OCI-LY1 (cell line): Measurements from ENCODE around the gene KDM4F.

Source experiments
- H2AFZ ChIP-seq: fragments of 200-600 bp; sonication (generic), shearing (Covaris generic); 2 replicates; pipeline ENCODE4 v1.6.0; 2014; ENCODE audit warnings: antibody characterized with exemption, mild to moderate bottlenecking, low read length
- H3F3A ChIP-seq: fragments of 200-600 bp; sonication (generic), shearing (Covaris generic); 2 replicates; pipeline ENCODE4 v1.6.0; 2014; ENCODE audit warnings: mild to moderate bottlenecking, antibody characterized with exemption, low read length, moderate library complexity; ENCODE audit not compliant: insufficient read depth
- H3K27ac ChIP-seq: fragments of 200-600 bp; sonication (generic); 2 replicates; pipeline ENCODE4 v1.5.1; 2014; ENCODE audit warnings: low read length, mixed run types, mild to moderate bottlenecking, low read depth; ENCODE audit not compliant: poor library complexity, severe bottlenecking
- H3K27me3 ChIP-seq: fragments of 200-600 bp; sonication (generic); 2 replicates; pipeline ENCODE4 v1.6.0; 2014; ENCODE audit warnings: antibody characterized with exemption, mild to moderate bottlenecking, low read length, moderate library complexity; ENCODE audit not compliant: insufficient read depth
- H3K36me3 ChIP-seq: fragments of 200-600 bp; sonication (generic); 2 replicates; pipeline ENCODE4 v1.6.1; 2014; ENCODE audit warnings: mild to moderate bottlenecking, antibody characterized with exemption, low read length, moderate library complexity, mixed read lengths; ENCODE audit not compliant: insufficient read depth
- H3K4me1 ChIP-seq: fragments of 200-600 bp; sonication (generic); 2 replicates; pipeline ENCODE4 v1.5.1; 2014; ENCODE audit warnings: mild to moderate bottlenecking, low read length, moderate library complexity; ENCODE audit not compliant: insufficient read depth, severe bottlenecking
- H3K4me2 ChIP-seq: fragments of 200-600 bp; sonication (generic), shearing (Covaris generic); 2 replicates; pipeline ENCODE4 v1.6.1; 2014; ENCODE audit warnings: low read length
- H3K4me3 ChIP-seq: fragments of 200-600 bp; sonication (generic); 2 replicates; pipeline ENCODE4 v1.5.1; 2014; ENCODE audit warnings: low read length, low read depth, mild to moderate bottlenecking, mixed read lengths; ENCODE audit not compliant: poor library complexity, severe bottlenecking
- H3K79me2 ChIP-seq: fragments of 200-600 bp; shearing (Covaris generic); 2 replicates; pipeline ENCODE4 v1.6.1; 2016; ENCODE audit warnings: mixed run types, low read length, mixed read lengths; ENCODE audit not compliant: insufficient read depth
- H3K9ac ChIP-seq: fragments of 200-600 bp; sonication (generic), shearing (Covaris generic); 2 replicates; pipeline ENCODE4 v1.6.1; 2014; ENCODE audit warnings: mild to moderate bottlenecking, low read length, mixed read lengths
- H3K9me2 ChIP-seq: fragments of 200-600 bp; sonication (generic), shearing (Covaris generic); 2 replicates; pipeline ENCODE4 v1.6.1; 2014; ENCODE audit warnings: low read depth, mild to moderate bottlenecking, low read length, mixed read lengths
- H3K9me3 ChIP-seq: fragments of 200-600 bp; shearing (Covaris generic); 2 replicates; pipeline ENCODE4 v1.6.1; 2014; ENCODE audit warnings: low read length, mixed read lengths
- H4K20me1 ChIP-seq: fragments of 200-600 bp; sonication (generic), shearing (Covaris generic); 2 replicates; pipeline ENCODE4 v1.6.0; 2016; ENCODE audit warnings: mild to moderate bottlenecking, low read length; ENCODE audit not compliant: insufficient read depth
- EZH2 ChIP-seq: fragments of 200-600 bp; sonication (generic), shearing (Covaris generic); IDR thresholded peaks from 2 replicates; pipeline ENCODE4 v1.8.0; 2017; ENCODE audit warnings: borderline replicate concordance, mixed run types, mild to moderate bottlenecking, antibody characterized with exemption, low read length, moderate library complexity, mixed read lengths
- TF ChIP-seq, protein P1 (sequence below): fragments of 200-600 bp; sonication (generic), shearing (Covaris generic); IDR thresholded peaks from 2 replicates; pipeline ENCODE4 v1.5.1; 2017; ENCODE audit warnings: mild to moderate bottlenecking, antibody characterized with exemption, low read length, moderate library complexity, mixed read lengths

The KDM4F gene

DNA sequence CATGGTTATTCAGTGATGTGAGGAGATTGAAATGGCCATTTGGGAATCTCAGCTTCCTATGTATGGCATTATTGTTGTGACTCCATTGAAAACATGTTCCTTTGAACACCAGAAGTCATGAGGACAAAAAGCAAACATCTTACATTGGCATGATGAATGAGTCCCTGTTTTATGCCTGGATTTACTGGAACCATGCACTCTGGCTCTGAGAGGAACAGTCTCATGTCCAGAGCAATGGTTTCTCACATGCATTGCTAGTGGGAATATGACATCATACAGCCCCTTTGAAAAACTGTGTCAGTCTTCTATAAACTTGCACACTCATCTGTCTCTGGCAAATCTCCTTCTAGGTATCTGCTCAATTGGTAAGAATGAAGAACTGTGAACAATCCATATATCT is 3.4 kb upstream of the KDM4F start:
- Histone ChIP-seq H3F3A (no peaks in the 10 kb centered on the region), H3K4me3 (no peak overlapping the region), H2AFZ (no peak overlapping the region), H3K79me2 (no peaks in the 10 kb centered on the region), H3K9me3 (no peaks in the 10 kb centered on the region), H3K4me2 (no peak overlapping the region), H3K27me3 (no peaks in the 10 kb centered on the region), H3K9me2 (no peaks in the 10 kb centered on the region), H3K4me1 (no peaks in the 10 kb centered on the region), H4K20me1 (no peaks in the 10 kb centered on the region), H3K36me3 (no peaks in the 10 kb centered on the region), H3K9ac (no peak overlapping the region), H3K27ac (no peak overlapping the region)
- no peak for TF ChIP-seq EZH2
- TF ChIP-seq, protein P1, sequence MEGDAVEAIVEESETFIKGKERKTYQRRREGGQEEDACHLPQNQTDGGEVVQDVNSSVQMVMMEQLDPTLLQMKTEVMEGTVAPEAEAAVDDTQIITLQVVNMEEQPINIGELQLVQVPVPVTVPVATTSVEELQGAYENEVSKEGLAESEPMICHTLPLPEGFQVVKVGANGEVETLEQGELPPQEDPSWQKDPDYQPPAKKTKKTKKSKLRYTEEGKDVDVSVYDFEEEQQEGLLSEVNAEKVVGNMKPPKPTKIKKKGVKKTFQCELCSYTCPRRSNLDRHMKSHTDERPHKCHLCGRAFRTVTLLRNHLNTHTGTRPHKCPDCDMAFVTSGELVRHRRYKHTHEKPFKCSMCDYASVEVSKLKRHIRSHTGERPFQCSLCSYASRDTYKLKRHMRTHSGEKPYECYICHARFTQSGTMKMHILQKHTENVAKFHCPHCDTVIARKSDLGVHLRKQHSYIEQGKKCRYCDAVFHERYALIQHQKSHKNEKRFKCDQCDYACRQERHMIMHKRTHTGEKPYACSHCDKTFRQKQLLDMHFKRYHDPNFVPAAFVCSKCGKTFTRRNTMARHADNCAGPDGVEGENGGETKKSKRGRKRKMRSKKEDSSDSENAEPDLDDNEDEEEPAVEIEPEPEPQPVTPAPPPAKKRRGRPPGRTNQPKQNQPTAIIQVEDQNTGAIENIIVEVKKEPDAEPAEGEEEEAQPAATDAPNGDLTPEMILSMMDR, result no peak

DNA sequence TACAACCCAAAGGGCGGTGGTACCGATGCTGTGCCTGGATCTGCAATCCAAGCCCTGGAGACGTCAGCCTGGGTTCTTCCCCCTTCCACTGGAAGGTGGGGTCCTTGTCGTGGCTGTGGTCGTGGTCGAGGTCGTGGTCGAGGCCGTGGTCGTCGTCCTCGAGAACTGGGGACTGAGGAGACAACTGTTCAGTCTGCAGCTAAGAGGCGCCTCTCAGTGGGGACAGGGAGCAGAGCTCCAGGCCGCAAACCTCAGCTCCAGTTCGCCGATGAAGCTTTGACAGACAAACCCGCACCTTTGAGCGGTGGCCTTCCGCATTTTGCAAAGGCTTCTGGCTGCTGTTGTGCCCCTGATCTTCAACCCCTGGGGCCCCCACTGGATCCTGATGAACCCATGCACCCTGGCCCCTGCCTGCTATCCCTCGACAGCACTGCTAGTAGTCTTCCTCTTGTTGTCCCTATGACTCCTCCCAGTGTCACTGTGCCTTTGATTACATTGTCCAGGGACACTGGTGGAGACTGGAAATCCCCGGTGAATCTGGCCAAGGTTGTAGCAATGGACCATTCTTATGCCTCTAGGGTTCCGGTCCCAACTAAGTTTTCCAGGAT is 1.5 kb downstream of the KDM4F start:
- TF ChIP-seq, protein P1, result no peak
- H3K4me2 ChIP-seq, result no peak overlapping the region

DNA sequence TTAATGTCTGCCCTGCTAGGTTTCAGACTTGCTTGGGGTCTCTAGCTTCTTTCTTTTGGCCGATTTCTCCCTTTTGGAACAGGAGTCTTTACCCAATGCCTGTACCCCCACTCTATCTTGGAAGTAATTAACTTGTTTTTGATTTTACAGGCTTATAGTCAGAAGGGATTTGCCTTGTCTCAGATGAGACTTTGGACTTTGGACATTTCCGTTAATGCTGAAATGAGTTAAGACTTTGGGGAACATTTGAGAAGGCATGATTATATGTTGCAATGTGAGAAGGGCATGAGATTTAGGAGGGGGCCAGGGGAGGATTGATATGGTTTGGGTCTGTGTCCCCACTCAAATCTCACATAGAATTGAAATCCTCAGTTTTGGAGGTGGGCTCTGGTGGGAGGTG is 5.1 kb downstream of the KDM4F start:
- TF ChIP-seq, protein P1, result no peak
- no peak for TF ChIP-seq EZH2
- Histone ChIP-seq H3K36me3 (no peaks in the 10 kb centered on the region), H2AFZ (no peak overlapping the region), H3F3A (no peaks in the 10 kb centered on the region), H3K4me3 (no peak overlapping the region), H4K20me1 (no peaks in the 10 kb centered on the region), H3K9ac (no peak overlapping the region), H3K79me2 (no peaks in the 10 kb centered on the region), H3K4me2 (no peak overlapping the region), H3K27ac (no peak overlapping the region), H3K4me1 (no peaks in the 10 kb centered on the region), H3K27me3 (no peaks in the 10 kb centered on the region), H3K9me2 (no peaks in the 10 kb centered on the region), H3K9me3 (no peaks in the 10 kb centered on the region)

More for the DNA sequence above, 1.5 kb downstream of the KDM4F start:
- no peaks in the 10 kb centered on the region for H3K9me2 ChIP-seq
- H3K36me3 ChIP-seq, result no peaks in the 10 kb centered on the region
- H3K4me3 ChIP-seq, result no peak overlapping the region
- H3K9me3 ChIP-seq, result no peaks in the 10 kb centered on the region
- H3K9ac ChIP-seq, result no peak overlapping the region
- H3K27me3 ChIP-seq, result no peaks in the 10 kb centered on the region
- H3K4me1 ChIP-seq, result no peaks in the 10 kb centered on the region
- H3K27ac ChIP-seq, result no peak overlapping the region
- H3K79me2 ChIP-seq, result no peaks in the 10 kb centered on the region
- H4K20me1 ChIP-seq, result no peaks in the 10 kb centered on the region
- no peaks in the 10 kb centered on the region for H3F3A ChIP-seq
- H2AFZ ChIP-seq, result no peak overlapping the region
